ENCODE measurements around the gene SUDS3.
"Not testable (repeated sequence)": the region's sequence is repeated elsewhere in the genome, so short reads cannot be mapped to it uniquely, and the experiment has no call there.

Gene SUDS3

DNA sequence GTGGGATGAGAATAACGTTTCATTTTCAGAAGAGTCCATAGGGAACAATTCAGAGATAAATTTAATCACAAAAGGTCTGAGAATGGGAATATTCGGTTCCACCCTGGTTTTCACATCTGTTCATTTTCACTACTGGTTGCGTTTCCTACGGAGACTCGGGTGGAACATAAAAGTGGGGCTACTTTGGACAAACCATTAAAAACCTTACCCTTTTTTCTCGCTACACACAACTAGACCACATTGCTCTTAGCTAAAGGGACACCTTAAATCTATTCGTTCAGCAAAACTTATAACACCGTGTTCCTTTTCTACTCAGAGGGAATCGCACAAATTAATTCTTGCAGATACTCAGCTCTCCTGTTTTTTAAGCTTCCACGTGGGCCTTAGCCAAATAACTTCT is 1.0 kb upstream of the SUDS3 start:
- no peak for DNase-seq
- in situ Hi-C loops (cut with HindIII; ENCODE audit: low pct_ligation_motif_present, low pct_unique_long_range_greater_than_20kb, low sequenced_read_pairs), result loop anchor here (10.0 kb wide), 1 partner anchor 191 kb away; no protein-coding TSS in a partner anchor

DNA sequence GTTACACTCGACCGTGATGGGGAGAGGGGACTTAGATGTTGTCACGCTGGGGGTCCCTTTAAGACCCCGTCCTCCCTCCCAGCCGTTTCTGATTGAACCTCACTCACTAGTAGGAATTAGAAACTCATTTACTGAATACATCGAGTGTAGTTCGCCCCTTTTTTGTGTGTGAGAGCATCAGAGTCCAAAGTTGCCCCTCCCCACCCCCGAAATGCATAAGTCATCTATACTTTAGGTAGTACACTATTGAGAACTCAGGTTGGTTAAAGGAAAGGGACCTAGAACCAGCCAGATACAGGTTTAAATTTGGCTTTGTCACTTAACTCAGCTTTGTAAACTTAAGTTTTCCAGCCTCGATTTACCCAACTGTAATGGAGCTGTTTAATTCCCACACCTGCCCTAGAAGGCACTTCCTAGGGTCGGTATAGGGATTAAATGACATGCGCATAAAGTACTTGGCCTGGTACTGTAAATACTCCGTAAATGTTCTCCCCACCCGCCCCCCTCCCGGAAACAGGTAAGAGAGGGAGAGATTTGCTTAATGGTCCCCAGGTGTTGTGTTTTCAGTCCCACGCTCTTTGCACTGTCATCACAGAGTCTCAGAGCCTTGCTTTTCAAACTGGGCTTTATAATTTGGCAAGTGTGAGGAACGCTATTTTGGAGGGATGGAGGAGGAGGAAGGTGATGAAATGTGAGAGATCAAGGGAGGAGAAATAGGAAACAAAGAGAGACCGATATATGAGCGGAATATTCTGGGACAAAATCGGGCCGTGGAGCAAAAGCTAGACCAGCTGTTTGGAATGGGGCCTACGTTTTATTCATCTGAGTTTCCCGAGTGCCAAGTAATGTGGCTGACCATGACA is 897 bp downstream of the SUDS3 start:
- in situ Hi-C loops (cut with HindIII; ENCODE audit: low pct_ligation_motif_present, low pct_unique_long_range_greater_than_20kb, low sequenced_read_pairs), result loop anchor here (10.0 kb wide), 1 partner anchor 192 kb away; no protein-coding TSS in a partner anchor
- DNase-seq, result peak; percentile 27

DNA sequence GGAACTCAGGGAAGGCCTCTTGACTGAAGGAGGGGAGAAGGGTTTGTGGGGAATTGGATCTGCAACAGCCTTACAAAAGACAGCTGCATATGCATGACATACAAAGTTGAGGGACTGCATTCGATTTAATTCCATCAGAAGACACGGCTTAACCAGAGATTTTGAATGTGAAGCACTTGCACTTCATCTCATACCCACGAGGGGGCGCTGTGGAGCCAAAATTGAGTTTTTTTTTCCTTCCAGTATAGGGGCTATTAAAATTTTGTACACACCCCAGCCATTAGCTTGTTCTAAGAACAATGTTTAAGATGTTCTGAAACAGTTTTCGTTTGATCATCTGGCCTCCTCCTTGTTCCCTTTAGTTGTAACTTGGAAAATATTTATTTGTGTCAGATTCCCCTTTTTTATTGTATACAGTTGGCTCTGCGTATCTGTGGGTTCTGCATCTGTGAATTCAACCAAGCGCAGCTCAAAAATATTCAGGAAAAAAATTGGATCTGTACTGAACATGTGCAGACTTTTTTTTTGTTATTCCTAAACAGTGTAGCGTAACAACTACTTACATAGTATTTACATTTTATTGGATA is 1.6 kb downstream of the SUDS3 start:
- DNase-seq, result peak; percentile 76
- in situ Hi-C loops (cut with HindIII; ENCODE audit: low pct_ligation_motif_present, low pct_unique_long_range_greater_than_20kb, low sequenced_read_pairs), result loop anchor here (10.0 kb wide), 1 partner anchor 193 kb away; no protein-coding TSS in a partner anchor

GRCh38 chr12:118391424-118391823 is 15.1 kb downstream of the SUDS3 start:
- in situ Hi-C loops (cut with HindIII; ENCODE audit: low pct_ligation_motif_present, low pct_unique_long_range_greater_than_20kb, low sequenced_read_pairs), result no loop called here
- no peak for DNase-seq

- DNase-seq, result no peak
- in situ Hi-C loops (cut with HindIII; ENCODE audit: low pct_ligation_motif_present, low pct_unique_long_range_greater_than_20kb, low sequenced_read_pairs), result no loop called here
Measured at GRCh38 chr12:118391836-118392235, 15.5 kb downstream of the SUDS3 start.

DNA sequence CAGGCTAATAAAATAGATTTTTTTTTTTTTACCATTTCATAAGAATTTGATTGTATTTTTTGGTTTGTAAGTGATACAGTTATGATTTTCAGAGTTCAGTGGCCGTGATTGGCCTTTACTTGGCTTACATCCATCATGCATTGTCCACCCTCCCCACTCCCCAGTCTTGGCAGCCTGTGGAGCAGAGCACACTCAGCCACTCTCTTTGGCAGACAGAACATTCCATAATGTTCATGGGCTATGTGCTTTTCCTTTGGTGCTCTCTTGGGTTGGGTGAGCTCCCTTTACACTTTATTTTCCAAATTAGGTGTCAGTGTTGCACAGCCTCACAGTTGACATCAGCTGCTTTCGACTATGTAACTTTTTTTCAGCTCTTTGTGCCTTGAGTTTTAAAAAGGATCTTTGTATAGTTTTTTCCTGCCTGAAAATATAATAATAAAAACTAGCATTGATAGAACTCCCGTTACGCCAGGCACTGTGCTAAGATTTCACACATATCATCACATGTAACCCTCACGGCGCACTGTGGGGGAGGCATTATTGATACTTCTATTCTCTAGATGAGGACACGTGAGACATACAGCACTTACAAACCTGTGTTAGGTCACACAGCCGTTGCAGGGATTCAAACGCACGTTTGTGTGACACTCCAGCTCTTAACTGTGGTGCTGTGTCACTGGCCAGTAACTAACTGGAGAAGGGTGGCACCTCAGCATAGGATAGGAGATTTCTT is 21.5 kb downstream of the SUDS3 start:
- in situ Hi-C loops (cut with HindIII; ENCODE audit: low pct_ligation_motif_present, low pct_unique_long_range_greater_than_20kb, low sequenced_read_pairs), result no loop called here
- no peak for DNase-seq

- in situ Hi-C loops (cut with HindIII; ENCODE audit: low pct_ligation_motif_present, low pct_unique_long_range_greater_than_20kb, low sequenced_read_pairs), result no loop called here
- no peak for DNase-seq
Measured at GRCh38 chr12:118398524-118398923, 22.2 kb downstream of the SUDS3 start.

- in situ Hi-C loops (cut with HindIII; ENCODE audit: low pct_ligation_motif_present, low pct_unique_long_range_greater_than_20kb, low sequenced_read_pairs), result no loop called here
- DNase-seq, result no peak
Measured at GRCh38 chr12:118398940-118399339, 22.6 kb downstream of the SUDS3 start.

DNA sequence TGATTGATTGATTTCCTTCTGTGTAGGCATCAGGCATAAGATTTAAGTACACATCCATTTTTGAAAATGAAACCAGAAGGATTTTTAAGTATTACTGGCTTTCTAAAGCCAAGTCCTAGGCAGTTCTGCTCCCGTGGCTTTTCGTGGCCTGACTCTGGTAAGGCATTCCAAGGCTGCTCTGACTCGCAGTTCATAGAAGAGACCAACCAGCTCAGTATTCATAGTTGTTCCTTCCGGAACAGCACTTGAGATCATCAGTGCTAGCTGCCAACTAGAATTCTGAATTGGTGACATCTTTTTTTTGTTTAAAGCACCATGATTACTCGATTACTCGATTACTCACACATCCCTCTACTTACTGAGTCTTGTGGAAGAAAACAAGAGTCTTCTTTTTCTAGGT is 25.9 kb downstream of the SUDS3 start:
- in situ Hi-C loops (cut with HindIII; ENCODE audit: low pct_ligation_motif_present, low pct_unique_long_range_greater_than_20kb, low sequenced_read_pairs), result no loop called here
- peak; percentile 65 for DNase-seq

- peak; percentile 72 for DNase-seq
- in situ Hi-C loops (cut with HindIII; ENCODE audit: low pct_ligation_motif_present, low pct_unique_long_range_greater_than_20kb, low sequenced_read_pairs), result no loop called here
Measured at GRCh38 chr12:118404876-118405521, 28.6 kb downstream of the SUDS3 start.

DNA sequence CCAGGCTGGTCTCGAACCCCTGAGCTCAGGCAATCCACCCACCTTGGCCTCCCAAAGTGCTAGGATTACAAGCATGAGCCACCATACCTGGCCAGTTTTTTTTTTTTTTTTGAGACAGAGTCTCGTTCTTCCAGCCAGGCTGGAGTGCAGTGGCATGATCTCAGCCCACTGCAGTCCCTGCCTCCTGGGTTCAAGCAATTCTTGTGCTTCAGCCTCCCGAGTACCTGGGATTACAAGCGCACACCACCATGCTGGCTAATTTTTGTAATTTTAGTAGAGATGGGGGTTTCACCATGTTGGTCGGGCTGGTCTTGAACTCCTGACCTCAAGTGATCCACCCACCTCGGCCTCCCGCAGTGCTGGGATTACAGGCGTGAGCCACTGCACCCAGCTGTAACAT is 31.9 kb downstream of the SUDS3 start:
- in situ Hi-C loops (cut with HindIII; ENCODE audit: low pct_ligation_motif_present, low pct_unique_long_range_greater_than_20kb, low sequenced_read_pairs); DNase-seq: not testable (repeated sequence)

DNA sequence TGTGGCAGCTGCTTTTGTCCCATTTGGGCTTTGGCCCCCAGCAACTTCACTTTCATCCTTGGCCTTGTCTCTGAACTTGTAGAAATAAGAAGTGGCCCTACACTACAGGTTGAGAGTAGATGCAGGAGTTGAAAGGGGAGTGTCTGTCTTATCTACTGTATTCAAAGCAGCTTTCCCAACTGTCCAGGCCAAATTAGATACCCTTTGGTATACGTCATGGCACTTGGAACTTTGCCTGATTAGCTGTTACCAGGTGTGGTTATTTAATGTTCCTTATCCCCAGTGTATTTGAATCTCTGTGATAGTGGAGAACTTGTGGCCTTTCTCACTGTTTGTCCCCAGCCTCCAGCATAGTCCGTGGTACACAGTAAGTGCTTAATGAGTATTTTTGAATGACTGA is 33.5 kb downstream of the SUDS3 start:
- in situ Hi-C loops (cut with HindIII; ENCODE audit: low pct_ligation_motif_present, low pct_unique_long_range_greater_than_20kb, low sequenced_read_pairs), result no loop called here

GRCh38 chr12:118417942-118418341 is 41.6 kb downstream of the SUDS3 start:
- DNase-seq, result no peak
- in situ Hi-C loops (cut with HindIII; ENCODE audit: low pct_ligation_motif_present, low pct_unique_long_range_greater_than_20kb, low sequenced_read_pairs), result no loop called here

More for the DNA sequence above, 33.5 kb downstream of the SUDS3 start:
- DNase-seq, result no peak

DNA sequence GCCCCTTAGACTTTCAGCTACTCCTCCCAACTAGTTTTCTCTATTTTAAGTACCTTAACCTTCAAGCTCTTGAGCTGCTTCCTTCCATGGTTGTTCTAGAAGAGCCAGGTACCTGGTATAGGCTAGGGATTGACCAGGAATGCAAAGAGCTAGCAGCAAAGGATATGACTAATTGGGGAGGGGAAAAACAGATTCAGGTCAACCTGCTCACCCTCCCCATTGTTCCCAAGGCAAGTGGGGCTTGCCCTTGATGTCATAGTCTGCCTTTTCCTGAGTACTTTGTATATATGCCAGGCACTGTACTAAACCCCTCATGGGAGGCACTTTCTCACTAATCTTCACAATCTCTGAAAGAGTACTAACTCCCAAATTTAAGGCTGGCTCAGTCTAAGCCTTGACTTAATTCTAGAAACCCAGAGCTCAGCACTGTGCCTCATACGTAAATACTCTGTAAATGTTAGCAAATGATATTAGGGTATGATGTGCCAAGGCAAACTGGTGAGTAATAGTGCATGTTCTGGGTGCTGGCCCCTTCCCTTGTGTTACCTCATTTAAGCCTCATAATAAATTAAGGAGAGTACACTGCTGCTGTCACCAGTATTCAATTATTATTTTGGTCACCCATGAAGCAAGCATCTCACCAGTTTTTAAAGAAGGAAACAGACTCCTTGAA is 42.2 kb downstream of the SUDS3 start:
- no peak for DNase-seq
- in situ Hi-C loops (cut with HindIII; ENCODE audit: low pct_ligation_motif_present, low pct_unique_long_range_greater_than_20kb, low sequenced_read_pairs), result no loop called here

DNA sequence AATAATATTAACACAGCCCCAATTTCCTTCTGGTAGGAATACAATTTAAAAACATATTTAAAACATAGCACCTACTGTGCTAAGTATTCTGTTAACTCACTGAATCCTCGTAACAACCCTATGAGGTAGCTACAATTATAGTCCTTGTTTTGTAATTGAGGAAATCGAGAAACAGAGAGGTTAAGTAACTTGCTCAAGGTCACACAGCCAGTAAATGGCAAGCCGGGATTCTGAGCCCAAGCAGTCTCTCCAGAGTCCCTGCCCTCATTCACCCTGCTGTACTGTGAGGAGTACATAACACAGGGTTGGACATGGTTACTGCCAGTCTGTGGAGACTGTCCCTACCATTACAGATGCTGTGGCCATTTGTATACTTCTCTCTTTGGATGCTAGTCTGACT is 44.3 kb downstream of the SUDS3 start:
- in situ Hi-C loops (cut with HindIII; ENCODE audit: low pct_ligation_motif_present, low pct_unique_long_range_greater_than_20kb, low sequenced_read_pairs), result no loop called here
- DNase-seq, result no peak

DNA sequence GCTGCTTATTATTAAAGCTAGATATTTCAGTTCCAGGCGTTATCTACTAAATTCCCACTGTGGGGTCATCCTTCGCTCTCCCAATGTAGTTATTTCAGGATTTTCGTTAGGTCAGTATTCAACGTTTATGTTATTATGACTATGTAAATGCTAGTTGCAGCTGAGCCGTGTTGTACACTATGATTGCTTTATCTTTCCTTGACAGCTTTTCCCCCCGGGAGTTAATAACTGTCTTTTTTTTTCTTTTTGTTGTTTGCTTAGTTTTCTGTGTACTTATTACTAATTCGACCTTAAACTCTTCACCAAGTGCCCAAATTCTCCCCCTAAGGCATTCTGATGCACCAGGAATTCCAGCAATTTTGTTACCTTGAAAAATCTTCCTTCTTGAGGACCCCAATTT is 48.5 kb downstream of the SUDS3 start:
- in situ Hi-C loops (cut with HindIII; ENCODE audit: low pct_ligation_motif_present, low pct_unique_long_range_greater_than_20kb, low sequenced_read_pairs), result no loop called here
- no peak for DNase-seq

DNA sequence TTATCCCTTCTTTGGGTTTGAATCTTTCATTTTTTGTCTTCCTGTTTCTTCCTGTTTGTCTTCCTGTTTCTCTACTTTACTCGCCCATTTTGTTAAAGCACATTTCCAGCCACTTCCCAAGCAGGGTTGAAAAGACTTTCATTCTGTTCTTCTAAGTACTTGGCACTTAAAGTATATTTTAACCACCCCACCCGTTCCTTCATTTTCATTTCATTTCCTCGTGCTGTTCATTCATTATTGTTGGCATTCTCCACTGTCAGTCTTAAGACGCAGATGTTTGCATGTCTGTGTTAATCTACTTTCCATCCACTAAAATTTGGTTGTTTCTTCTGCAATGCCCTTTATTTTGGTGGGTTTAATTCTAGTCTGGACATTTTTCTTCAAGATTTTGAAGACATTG is 49.0 kb downstream of the SUDS3 start:
- in situ Hi-C loops (cut with HindIII; ENCODE audit: low pct_ligation_motif_present, low pct_unique_long_range_greater_than_20kb, low sequenced_read_pairs), result no loop called here
- DNase-seq, result no peak

GRCh38 chr12:118427819-118428218 is 51.5 kb downstream of the SUDS3 start:
- in situ Hi-C loops (cut with HindIII; ENCODE audit: low pct_ligation_motif_present, low pct_unique_long_range_greater_than_20kb, low sequenced_read_pairs), result no loop called here
- no peak for DNase-seq
